HCT116 (cell line): ENCODE results near the gene ANKFN1. TPM values are rescaled to one million over a fixed set of nuclear protein-coding genes. Genes with fewer than 3 reads are reported as not detected.

ENCODE experiments used
- ATAC-seq: fragments of 200-7000 bp; cut with Tn5 transposase; 2 replicates; pipeline ENCODE4 v1.9.1; 2020; ENCODE audit warnings: mild to moderate bottlenecking, moderate library complexity
- BruUV-seq: library from RNA; stranded (reverse); fragments of 400-500 nt; replicated peaks from 2 replicates; lab custom pipeline; 2021; lab: Mats Ljungman, UMichigan
- CTCF ChIA-PET: fragments of 300-600 bp; sonication (Branson Sonifier 250); formaldehyde crosslinking; loops from one replicate; lab custom pipeline; 2021; ENCODE audit warnings: antibody characterized with exemption; lab: Charles Lee
- POLR2A ChIA-PET: fragments of 300-600, 350-600 bp; sonication (Branson Sonifier 250); formaldehyde crosslinking; loops from one replicate; lab custom pipeline; 2021; ENCODE audit warnings: antibody characterized with exemption; lab: Charles Lee
- RAD21 ChIA-PET, 2 experiments: fragments of 300-600 bp; sonication (Branson Sonifier 250); formaldehyde crosslinking; loops; one replicate each; lab custom pipeline; 2023; ENCODE audit warnings: low total read pairs in 2 of 2; ENCODE audit not compliant: uncharacterized antibody in 2 of 2, unreplicated experiment in 2 of 2, low non-redundant PET in 1 of 2; lab: Charles Lee
- DNase-seq: peaks from one replicate; pipeline ENCODE4 v3.0.0-alpha.2; 2010; ENCODE audit warnings: low read depth, low spot score
- H2AFZ ChIP-seq: fragments of 200-600 bp; shearing (Covaris generic), sonication (generic); 2 replicates; pipeline ENCODE4 v1.6.1; 2017; ENCODE audit warnings: low read depth, mixed run types, mixed read lengths, antibody characterized with exemption, low read length; ENCODE audit not compliant: poor library complexity, severe bottlenecking
- H3K27ac ChIP-seq: 2 replicates; pipeline ENCODE4 v1.5.1; 2012; ENCODE audit warnings: low read depth, low read length
- H3K27me3 ChIP-seq: fragments of 200-600 bp; sonication (generic); 2 replicates; pipeline ENCODE4 v1.6.1; 2016; ENCODE audit warnings: mixed run types, low read length, mixed read lengths; ENCODE audit not compliant: insufficient read depth
- H3K36me3 ChIP-seq, 2 experiments: fragments of 200-500 bp in 1 of 2; fragments of 200-600 bp in 1 of 2; sonication (Bioruptor generic) in 1 of 2; sonication (generic) in 1 of 2; 2 replicates each; pipeline versions ENCODE4 v1.5.1 to v1.6.1; 2014 to 2016; ENCODE audit warnings: low read length in 2 of 2, inconsistent platforms in 1 of 2, mixed read lengths in 1 of 2, mixed run types in 1 of 2; ENCODE audit not compliant: insufficient read depth in 2 of 2, control insufficient read depth in 1 of 2
- H3K4me1 ChIP-seq, 2 experiments: fragments of 200-600 bp in 1 of 2; sonication (generic) in 1 of 2; 2 replicates each; pipeline versions ENCODE4 v1.5.1 to v1.6.1; 2012 to 2017; ENCODE audit warnings: low read length in 2 of 2, inconsistent platforms in 1 of 2, mild to moderate bottlenecking in 1 of 2, mixed read lengths in 1 of 2, mixed run types in 1 of 2, moderate library complexity in 1 of 2; ENCODE audit not compliant: insufficient read depth in 2 of 2, control insufficient read depth in 1 of 2
- H3K4me2 ChIP-seq: fragments of 200-600 bp; sonication (generic); 2 replicates; pipeline ENCODE4 v1.6.1; 2017; ENCODE audit warnings: mixed run types, low read length, mixed read lengths
- H3K4me3 ChIP-seq, 2 experiments: fragments of 200-600 bp in 1 of 2; sonication (generic) in 1 of 2; replicated peaks in 1 of 2; 2 replicates each; pipeline ENCODE4 v1.5.1; 2011 to 2016; ENCODE audit warnings: low read length in 2 of 2, control low read depth in 1 of 2, low read depth in 1 of 2, mild to moderate bottlenecking in 1 of 2, mixed read lengths in 1 of 2, mixed run types in 1 of 2
- H3K79me2 ChIP-seq: fragments of 200-600 bp; sonication (generic); 2 replicates; pipeline ENCODE4 v1.6.1; 2017; ENCODE audit warnings: mild to moderate bottlenecking, mixed run types, low read length, moderate library complexity, mixed read lengths; ENCODE audit not compliant: insufficient read depth
- H3K9ac ChIP-seq: fragments of 200-600 bp; sonication (generic); 2 replicates; pipeline ENCODE4 v1.6.1; 2016; ENCODE audit warnings: low read length, mixed read lengths
- H3K9me2 ChIP-seq: fragments of 200-600 bp; sonication (generic), shearing (Covaris generic); 2 replicates; pipeline ENCODE4 v1.6.1; 2017; ENCODE audit warnings: mixed run types, mild to moderate bottlenecking, moderate library complexity; ENCODE audit not compliant: insufficient read depth
- H3K9me3 ChIP-seq, 2 experiments: fragments of 200-500 bp in 1 of 2; fragments of 200-600 bp in 1 of 2; sonication (Bioruptor generic) in 1 of 2; sonication (generic) in 1 of 2; 2 replicates each; pipeline ENCODE4 v1.6.1; 2014 to 2017; ENCODE audit warnings: low read length in 2 of 2, mixed read lengths in 2 of 2, inconsistent platforms in 1 of 2, low read depth in 1 of 2, mild to moderate bottlenecking in 1 of 2, mixed run types in 1 of 2, moderate library complexity in 1 of 2; ENCODE audit not compliant: control insufficient read depth in 1 of 2, insufficient read depth in 1 of 2
- H4K20me1 ChIP-seq: fragments of 200-600 bp; sonication (generic), shearing (Covaris generic); 2 replicates; pipeline ENCODE4 v1.6.1; 2017; ENCODE audit warnings: mixed run types, mild to moderate bottlenecking, moderate library complexity; ENCODE audit not compliant: insufficient read depth
- ELF1 ChIP-seq: IDR thresholded peaks from 2 replicates; pipeline ENCODE4 v1.6.1; 2012; ENCODE audit warnings: low read depth, borderline replicate concordance
- EZH2phosphoT487 ChIP-seq: fragments of 200-600 bp; IDR thresholded peaks from 2 replicates; pipeline ENCODE4 v1.6.1; 2018; ENCODE audit warnings: antibody characterized with exemption, borderline replicate concordance
- FOSL1 ChIP-seq: IDR thresholded peaks from 2 replicates; pipeline ENCODE4 v1.6.1; 2012; ENCODE audit warnings: low read depth
- ZNF274 ChIP-seq: fragments of 200-500 bp; sonication (Bioruptor generic); IDR thresholded peaks from 2 replicates; pipeline ENCODE4 v1.6.1; 2014; ENCODE audit warnings: mild to moderate bottlenecking, low read depth, low read length, inconsistent platforms
- intact Hi-C: fragments of 100-400 bp; cut with micrococcal nuclease; formaldehyde crosslinking; loops from 2 replicates; pipeline ENCODE4 v1.10.0; 2022
- total RNA-seq: library from RNA; stranded (reverse); gene quantifications from one replicate; pipeline ENCODE4 v1.2.1, GENCODE V29; 2021; ENCODE audit not compliant: unreplicated experiment
- TF ChIP-seq, protein P1 (sequence below): IDR thresholded peaks from 2 replicates; pipeline ENCODE4 v1.6.1; 2012
- TF ChIP-seq, protein P2 (sequence below), 3 experiments: fragments of 200-600 bp in 1 of 3; sonication (generic) in 1 of 3; IDR thresholded peaks in 2 of 3; conservative IDR thresholded peaks in 1 of 3; 2 replicates each; pipeline ENCODE4 v1.5.1; 2012 to 2017; ENCODE audit warnings: low read depth in 2 of 3, low read length in 2 of 3, antibody characterized with exemption in 1 of 3, borderline replicate concordance in 1 of 3, control low read depth in 1 of 3, mild to moderate bottlenecking in 1 of 3, mixed read lengths in 1 of 3, mixed run types in 1 of 3, moderate library complexity in 1 of 3; ENCODE audit not compliant: insufficient read depth in 1 of 3

The ANKFN1 gene
- total RNA-seq, 1 experiment from 2014 or later = 1.1 TPM

DNA sequence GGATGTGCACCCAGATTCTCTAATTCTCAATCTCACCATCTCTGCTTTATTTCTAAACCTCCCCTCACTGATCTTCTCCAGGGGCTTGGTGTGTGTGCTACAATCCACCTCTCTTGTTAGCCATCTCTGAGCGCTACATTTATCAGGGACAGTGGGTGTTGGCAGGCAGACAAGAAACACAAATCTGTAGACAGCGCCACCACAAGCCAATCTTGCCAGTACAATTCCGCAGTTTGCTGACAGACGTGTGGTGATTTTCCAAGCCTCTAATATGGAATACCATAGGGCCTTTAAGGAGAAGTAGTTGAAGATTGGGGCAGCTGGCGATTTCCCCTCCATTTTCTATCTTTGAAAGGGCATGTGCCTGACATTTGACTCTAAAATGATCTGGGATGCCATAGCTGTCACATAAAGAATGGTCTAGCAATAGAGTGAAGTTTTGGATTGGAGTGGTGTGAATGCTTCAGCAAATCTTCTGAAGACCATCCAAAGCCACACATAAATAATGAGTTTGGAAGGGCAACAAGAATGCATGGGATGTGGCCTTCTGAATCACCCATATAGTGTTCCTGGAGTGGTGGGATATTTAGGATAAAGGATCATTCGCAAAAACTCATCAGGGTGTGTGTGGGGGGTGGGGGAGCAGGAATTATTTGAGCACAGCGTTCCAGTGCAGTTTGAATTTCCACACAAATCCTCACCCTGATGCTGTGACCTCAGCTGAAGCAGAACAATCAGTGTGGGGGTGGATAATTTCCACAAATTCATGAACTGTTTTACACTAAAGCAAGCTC, 12.0 kb upstream of the ANKFN1 start:
- DNase-seq (no peak), ATAC-seq (no peak)
- no TSS peak for BruUV-seq
- no peaks in the 10 kb centered on the region for H3K9me2 ChIP-seq
- no peaks in the 10 kb centered on the region for H3K36me3 ChIP-seq
- no peak overlapping the region for H2AFZ ChIP-seq
- no peaks in the 10 kb centered on the region for H3K4me1 ChIP-seq
- no peak overlapping the region for H3K27ac ChIP-seq
- no peak for TF ChIP-seq ELF1
- TF ChIP-seq FOSL1 = no peak
- no peak for TF ChIP-seq ZNF274
- TF ChIP-seq, protein P1, sequence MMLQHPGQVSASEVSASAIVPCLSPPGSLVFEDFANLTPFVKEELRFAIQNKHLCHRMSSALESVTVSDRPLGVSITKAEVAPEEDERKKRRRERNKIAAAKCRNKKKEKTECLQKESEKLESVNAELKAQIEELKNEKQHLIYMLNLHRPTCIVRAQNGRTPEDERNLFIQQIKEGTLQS = no peak
- TF ChIP-seq, protein P2, sequence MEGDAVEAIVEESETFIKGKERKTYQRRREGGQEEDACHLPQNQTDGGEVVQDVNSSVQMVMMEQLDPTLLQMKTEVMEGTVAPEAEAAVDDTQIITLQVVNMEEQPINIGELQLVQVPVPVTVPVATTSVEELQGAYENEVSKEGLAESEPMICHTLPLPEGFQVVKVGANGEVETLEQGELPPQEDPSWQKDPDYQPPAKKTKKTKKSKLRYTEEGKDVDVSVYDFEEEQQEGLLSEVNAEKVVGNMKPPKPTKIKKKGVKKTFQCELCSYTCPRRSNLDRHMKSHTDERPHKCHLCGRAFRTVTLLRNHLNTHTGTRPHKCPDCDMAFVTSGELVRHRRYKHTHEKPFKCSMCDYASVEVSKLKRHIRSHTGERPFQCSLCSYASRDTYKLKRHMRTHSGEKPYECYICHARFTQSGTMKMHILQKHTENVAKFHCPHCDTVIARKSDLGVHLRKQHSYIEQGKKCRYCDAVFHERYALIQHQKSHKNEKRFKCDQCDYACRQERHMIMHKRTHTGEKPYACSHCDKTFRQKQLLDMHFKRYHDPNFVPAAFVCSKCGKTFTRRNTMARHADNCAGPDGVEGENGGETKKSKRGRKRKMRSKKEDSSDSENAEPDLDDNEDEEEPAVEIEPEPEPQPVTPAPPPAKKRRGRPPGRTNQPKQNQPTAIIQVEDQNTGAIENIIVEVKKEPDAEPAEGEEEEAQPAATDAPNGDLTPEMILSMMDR (IDR thresholded peaks at IDR 0.05 in 2 of 3, conservative IDR thresholded peaks at IDR 0.05 in 1 of 3; ENCODE audit: borderline replicate concordance in 1 of 3, insufficient read depth in 1 of 3, low read depth in 2 of 3, low read length in 2 of 3) = no peak
- TF ChIP-seq EZH2phosphoT487 = no peak
- no peak overlapping the region for H3K4me3 ChIP-seq
- H3K4me2 ChIP-seq = no peak overlapping the region
- POLR2A ChIA-PET = no interaction called here
- no peaks in the 10 kb centered on the region for H3K79me2 ChIP-seq
- intact Hi-C loops = no loop called here
- H3K9me3 ChIP-seq = no peaks in the 10 kb centered on the region
- no peak overlapping the region for H3K9ac ChIP-seq
- H4K20me1 ChIP-seq = no peaks in the 10 kb centered on the region
- CTCF ChIA-PET = interaction anchor here (1.2 kb wide), 1 partner anchor 452 kb away, joined by 3 read pairs; the partner anchor contains the start of gene NOG
- RAD21 ChIA-PET = no interaction called here
- peaks cover 22% of the 10 kb centered on the region for H3K27me3 ChIP-seq
